Panc1 (cell line): Measurements from ENCODE around the gene TMCC1. TPM values are rescaled to one million over a fixed set of nuclear protein-coding genes. Genes with fewer than 3 reads are reported as not detected.
"Not testable (repeated sequence)": the region's sequence is repeated elsewhere in the genome, so short reads cannot be mapped to it uniquely, and the experiment has no call there.

ENCODE experiments used
- ATAC-seq: fragments of 200-7000 bp; cut with Tn5 transposase; 2 replicates; pipeline ENCODE4 v1.9.1; 2020; ENCODE audit warnings: mild to moderate bottlenecking, moderate library complexity
- BruUV-seq: library from RNA; stranded (reverse); fragments of 400-500 nt; replicated peaks from 2 replicates; lab custom pipeline; 2021; lab: Mats Ljungman, UMichigan
- CTCF ChIA-PET: fragments of 300-600 bp; sonication (Branson Sonifier 250); formaldehyde crosslinking; loops from one replicate; lab custom pipeline; 2022; ENCODE audit warnings: antibody characterized with exemption; lab: Charles Lee
- POLR2A ChIA-PET: fragments of 300-600 bp; sonication (Branson Sonifier 250); formaldehyde crosslinking; loops from one replicate; lab custom pipeline; 2022; ENCODE audit warnings: antibody characterized with exemption; lab: Charles Lee
- DNase-seq: peaks from one replicate; pipeline ENCODE4 v3.0.0-alpha.2; 2010; ENCODE audit warnings: low read depth, low spot score
- H3K27ac ChIP-seq: 2 replicates; pipeline ENCODE4 v1.5.1; 2011; ENCODE audit warnings: mild to moderate bottlenecking, low read length, inconsistent platforms
- H3K27me3 ChIP-seq: fragments of 200-500 bp; sonication (Bioruptor generic); 2 replicates; pipeline ENCODE4 v1.6.0; 2014; ENCODE audit warnings: low read length, inconsistent platforms; ENCODE audit not compliant: control insufficient read depth, insufficient read depth
- H3K36me3 ChIP-seq: fragments of 200-500 bp; sonication (Bioruptor generic); 2 replicates; pipeline ENCODE4 v1.5.1; 2014; ENCODE audit warnings: inconsistent platforms, mild to moderate bottlenecking, low read length, moderate library complexity; ENCODE audit not compliant: control insufficient read depth, insufficient read depth
- H3K4me1 ChIP-seq: 2 replicates; pipeline ENCODE4 v1.5.1; 2011; ENCODE audit warnings: inconsistent platforms, mild to moderate bottlenecking, low read length, moderate library complexity; ENCODE audit not compliant: control insufficient read depth, insufficient read depth
- H3K4me3 ChIP-seq, 2 experiments: 2 replicates each; pipeline ENCODE4 v1.5.1; 2011 to 2012; ENCODE audit warnings: low read depth in 2 of 2, low read length in 2 of 2, mild to moderate bottlenecking in 2 of 2, inconsistent platforms in 1 of 2, moderate library complexity in 1 of 2
- H3K9me3 ChIP-seq: fragments of 200-500 bp; sonication (Bioruptor generic); 2 replicates; pipeline ENCODE4 v1.5.1; 2014; ENCODE audit warnings: low read depth, mild to moderate bottlenecking, inconsistent platforms, low read length, moderate library complexity; ENCODE audit not compliant: control insufficient read depth, insufficient read depth
- CTCF ChIP-seq: fragments of 450-650 bp; IDR thresholded peaks from 2 replicates; pipeline ENCODE4 v1.5.1; 2017; ENCODE audit warnings: mild to moderate bottlenecking
- POLR2AphosphoS5 ChIP-seq: IDR thresholded peaks from 2 replicates; pipeline ENCODE4 v1.6.1; 2012; ENCODE audit warnings: mild to moderate bottlenecking, low read depth, low read length, moderate library complexity
- REST ChIP-seq, 2 experiments: IDR thresholded peaks; 2 replicates each; pipeline ENCODE4 v1.6.1; 2011 to 2012; ENCODE audit warnings: low read depth in 2 of 2, control low read depth in 1 of 2, low read length in 1 of 2, mild to moderate bottlenecking in 1 of 2, moderate library complexity in 1 of 2; ENCODE audit not compliant: insufficient read depth in 1 of 2
- SIN3A ChIP-seq: IDR thresholded peaks from 2 replicates; pipeline ENCODE4 v1.6.1; 2012; ENCODE audit warnings: low read depth, mild to moderate bottlenecking, low read length, moderate library complexity, borderline replicate concordance; ENCODE audit not compliant: insufficient read depth
- TCF7L2 ChIP-seq: IDR thresholded peaks from 2 replicates; pipeline ENCODE4 v1.6.1; 2011; ENCODE audit warnings: mild to moderate bottlenecking, low read depth, low read length, inconsistent platforms
- in situ Hi-C: cut with HindIII; loops from 2 replicates; pipeline ENCODE4 v1.10.0; 2016; ENCODE audit warnings: low sequenced_read_pairs, low pct_unique_long_range_greater_than_20kb
- intact Hi-C: fragments of 100-400 bp; cut with micrococcal nuclease; formaldehyde crosslinking; loops from one replicate; pipeline ENCODE4 v1.10.0; 2022; ENCODE audit not compliant: unreplicated experiment
- total RNA-seq: library from RNA; stranded (reverse); gene quantifications from one replicate; pipeline ENCODE4 v1.2.1, GENCODE V29; 2021; ENCODE audit not compliant: unreplicated experiment

TMCC1 gene
- total RNA-seq, 1 experiment from 2014 or later, result 33.2 TPM

GRCh38 chr3:129756871-129757270, 136.6 kb downstream of the TMCC1 start:
- no peak overlapping the region for H3K27ac ChIP-seq
- in situ Hi-C loops (no loop called here), intact Hi-C loops (no loop called here)
- no peaks in the 10 kb centered on the region; the same call in 1 of the 2 replicates for H3K4me1 ChIP-seq
- no peaks in the 10 kb centered on the region for H3K36me3 ChIP-seq
- H3K27me3 ChIP-seq, result no peaks in the 10 kb centered on the region
- H3K4me3 ChIP-seq, result no peak overlapping the region
- no TSS peak for BruUV-seq
- POLR2A ChIA-PET, result no interaction called here
- ATAC-seq (peak; percentile 21; the same call in 1 of the 2 replicates), DNase-seq (no peak)
- H3K9me3 ChIP-seq, result 0 out of 2 replicates have a peak, but pooled peaks cover 2% of the 10 kb centered on the region
- CTCF ChIA-PET, result no interaction called here
- no peak for TF ChIP-seq TCF7L2
- TF ChIP-seq POLR2AphosphoS5, result no peak
- no peak for TF ChIP-seq SIN3A
- no peak for TF ChIP-seq REST (IDR thresholded peaks at IDR 0.05; ENCODE audit: insufficient read depth in 1 of 2, low read depth in 2 of 2, low read length in 1 of 2)
- TF ChIP-seq CTCF, result no peak

- BruUV-seq, H3K27me3 ChIP-seq, DNase-seq, H3K27ac ChIP-seq, ATAC-seq, H3K4me1 ChIP-seq, in situ Hi-C loops, POLR2A ChIA-PET, CTCF ChIA-PET, intact Hi-C loops, H3K36me3 ChIP-seq, H3K9me3 ChIP-seq, H3K4me3 ChIP-seq: not testable (repeated sequence)
Observed at GRCh38 chr3:129751105-129751504, 142.4 kb downstream of the TMCC1 start.

- Histone ChIP-seq H3K4me1 (no peaks in the 10 kb centered on the region), H3K36me3 (no peaks in the 10 kb centered on the region), H3K27me3 (no peaks in the 10 kb centered on the region), H3K27ac (no peak overlapping the region), H3K4me3 (no peak overlapping the region), H3K9me3 (0 out of 2 replicates have a peak, but pooled peaks cover 2% of the 10 kb centered on the region)
- no TSS peak for BruUV-seq
- ChIA-PET POLR2A (interaction anchor here (0.7 kb wide), 1 partner anchor 10 kb away, joined by 3 read pairs; no protein-coding TSS in a partner anchor), CTCF (no interaction called here)
- no peak for ATAC-seq
- no peak for DNase-seq
- TF ChIP-seq POLR2AphosphoS5 (no peak), TCF7L2 (no peak), SIN3A (no peak), CTCF (no peak), REST (IDR thresholded peaks at IDR 0.05; ENCODE audit: insufficient read depth in 1 of 2, low read depth in 2 of 2, low read length in 1 of 2) (no peak)
- intact Hi-C loops (no loop called here), in situ Hi-C loops (no loop called here)
Observed at GRCh38 chr3:129749692-129750091, 143.8 kb downstream of the TMCC1 start.
